Measurements from ENCODE around the gene NUCB1.
"Not testable (repeated sequence)": the region's sequence is repeated elsewhere in the genome, so short reads cannot be mapped to it uniquely, and the experiment has no call there.

NUCB1 gene

GRCh38 chr19:48887861-48888612 is 12.1 kb upstream of the NUCB1 start:
- Histone ChIP-seq H3K4me3 (ENCODE audit: low read depth in 1 of 2, low read length in 2 of 2) (no peak overlapping the region), H3K27ac (ENCODE audit: low read depth, low read length) (no peak overlapping the region), H3K4me1 (ENCODE audit: control insufficient read depth in 1 of 2, insufficient read depth in 2 of 2, low read length in 2 of 2) (no peaks in the 10 kb centered on the region), H3K36me3 (ENCODE audit: control insufficient read depth in 1 of 2, insufficient read depth in 2 of 2, low read length in 2 of 2) (no peaks in the 10 kb centered on the region), H3K9ac (ENCODE audit: low read depth in 1 of 2, low read length in 2 of 2) (no peak overlapping the region), H3K27me3 (ENCODE audit: control insufficient read depth in 1 of 2, insufficient read depth in 2 of 2, low read length in 2 of 2) (no peaks in the 10 kb centered on the region), H3K9me3 (ENCODE audit: control insufficient read depth in 1 of 2, low read length in 2 of 2) (no peaks in the 10 kb centered on the region)

GRCh38 chr19:48889496-48889895 is 10.6 kb upstream of the NUCB1 start:
- H3K27me3 ChIP-seq (ENCODE audit: control insufficient read depth in 1 of 2, insufficient read depth in 2 of 2, low read length in 2 of 2); H3K27ac ChIP-seq (ENCODE audit: low read depth, low read length); H3K9me3 ChIP-seq (ENCODE audit: control insufficient read depth in 1 of 2, low read length in 2 of 2); H3K9ac ChIP-seq (ENCODE audit: low read depth in 1 of 2, low read length in 2 of 2); H3K4me3 ChIP-seq (ENCODE audit: low read depth in 1 of 2, low read length in 2 of 2); H3K4me1 ChIP-seq (ENCODE audit: control insufficient read depth in 1 of 2, insufficient read depth in 2 of 2, low read length in 2 of 2); H3K36me3 ChIP-seq (ENCODE audit: control insufficient read depth in 1 of 2, insufficient read depth in 2 of 2, low read length in 2 of 2): not testable (repeated sequence)

- no peaks in the 10 kb centered on the region for H3K9me3 ChIP-seq (ENCODE audit: control insufficient read depth in 1 of 2, low read length in 2 of 2)
Observed at GRCh38 chr19:48890551-48890950, 9.6 kb upstream of the NUCB1 start.

GRCh38 chr19:48895226-48895625 is 4.9 kb upstream of the NUCB1 start:
- Histone ChIP-seq H3K4me1 (ENCODE audit: control insufficient read depth in 1 of 2, insufficient read depth in 2 of 2, low read length in 2 of 2) (no peaks in the 10 kb centered on the region), H3K4me3 (ENCODE audit: low read depth in 1 of 2, low read length in 2 of 2) (no peak overlapping the region), H3K9me3 (ENCODE audit: control insufficient read depth in 1 of 2, low read length in 2 of 2) (no peaks in the 10 kb centered on the region), H3K9ac (ENCODE audit: low read depth in 1 of 2, low read length in 2 of 2) (no peak overlapping the region), H3K27me3 (ENCODE audit: control insufficient read depth in 1 of 2, insufficient read depth in 2 of 2, low read length in 2 of 2) (no peaks in the 10 kb centered on the region), H3K36me3 (ENCODE audit: control insufficient read depth in 1 of 2, insufficient read depth in 2 of 2, low read length in 2 of 2) (no peaks in the 10 kb centered on the region), H3K27ac (ENCODE audit: low read depth, low read length) (no peak overlapping the region)

More at GRCh38 chr19:48890551-48890950, 9.6 kb upstream of the NUCB1 start:
- no peak overlapping the region for H3K27ac ChIP-seq (ENCODE audit: low read depth, low read length)
- H3K9ac ChIP-seq (ENCODE audit: low read depth in 1 of 2, low read length in 2 of 2), result no peak overlapping the region
- H3K27me3 ChIP-seq (ENCODE audit: control insufficient read depth in 1 of 2, insufficient read depth in 2 of 2, low read length in 2 of 2), result no peaks in the 10 kb centered on the region
- H3K36me3 ChIP-seq (ENCODE audit: control insufficient read depth in 1 of 2, insufficient read depth in 2 of 2, low read length in 2 of 2), result no peaks in the 10 kb centered on the region
- no peaks in the 10 kb centered on the region for H3K4me1 ChIP-seq (ENCODE audit: control insufficient read depth in 1 of 2, insufficient read depth in 2 of 2, low read length in 2 of 2)
- no peak overlapping the region for H3K4me3 ChIP-seq (ENCODE audit: low read depth in 1 of 2, low read length in 2 of 2)

- peak overlapping the region in 1 of 2 donors; percentile 1 for H3K4me3 ChIP-seq (ENCODE audit: low read depth in 1 of 2, low read length in 2 of 2)
- H3K9ac ChIP-seq (ENCODE audit: low read depth in 1 of 2, low read length in 2 of 2), result no peak overlapping the region
- no peaks in the 10 kb centered on the region for H3K36me3 ChIP-seq (ENCODE audit: control insufficient read depth in 1 of 2, insufficient read depth in 2 of 2, low read length in 2 of 2)
- H3K9me3 ChIP-seq (ENCODE audit: control insufficient read depth in 1 of 2, low read length in 2 of 2), result no peaks in the 10 kb centered on the region
- peaks cover 1 to 7% of the 10 kb centered on the region in 2 donors for H3K4me1 ChIP-seq (ENCODE audit: control insufficient read depth in 1 of 2, insufficient read depth in 2 of 2, low read length in 2 of 2)
- H3K27ac ChIP-seq (ENCODE audit: low read depth, low read length), result no peak overlapping the region
- no peaks in the 10 kb centered on the region for H3K27me3 ChIP-seq (ENCODE audit: control insufficient read depth in 1 of 2, insufficient read depth in 2 of 2, low read length in 2 of 2)
Observed at GRCh38 chr19:48896191-48896720, 3.9 kb upstream of the NUCB1 start.

- Histone ChIP-seq H3K9me3 (ENCODE audit: control insufficient read depth in 1 of 2, low read length in 2 of 2) (no peaks in the 10 kb centered on the region), H3K4me3 (ENCODE audit: low read depth in 1 of 2, low read length in 2 of 2) (no peak overlapping the region), H3K9ac (ENCODE audit: low read depth in 1 of 2, low read length in 2 of 2) (no peak overlapping the region), H3K27me3 (ENCODE audit: control insufficient read depth in 1 of 2, insufficient read depth in 2 of 2, low read length in 2 of 2) (no peaks in the 10 kb centered on the region), H3K27ac (ENCODE audit: low read depth, low read length) (no peak overlapping the region), H3K4me1 (ENCODE audit: control insufficient read depth in 1 of 2, insufficient read depth in 2 of 2, low read length in 2 of 2) (peaks cover 8 to 15% of the 10 kb centered on the region in 2 donors), H3K36me3 (ENCODE audit: control insufficient read depth in 1 of 2, insufficient read depth in 2 of 2, low read length in 2 of 2) (peaks cover 0 to 4% of the 10 kb centered on the region in 2 donors)
Observed at GRCh38 chr19:48897181-48897580, 2.9 kb upstream of the NUCB1 start.

- H3K27ac ChIP-seq (ENCODE audit: low read depth, low read length); H3K27me3 ChIP-seq (ENCODE audit: control insufficient read depth in 1 of 2, insufficient read depth in 2 of 2, low read length in 2 of 2); H3K9ac ChIP-seq (ENCODE audit: low read depth in 1 of 2, low read length in 2 of 2); H3K9me3 ChIP-seq (ENCODE audit: control insufficient read depth in 1 of 2, low read length in 2 of 2); H3K36me3 ChIP-seq (ENCODE audit: control insufficient read depth in 1 of 2, insufficient read depth in 2 of 2, low read length in 2 of 2): not testable (repeated sequence)
- peaks cover 8 to 15% of the 10 kb centered on the region in 2 donors for H3K4me1 ChIP-seq (ENCODE audit: control insufficient read depth in 1 of 2, insufficient read depth in 2 of 2, low read length in 2 of 2)
- H3K4me3 ChIP-seq (ENCODE audit: low read depth in 1 of 2, low read length in 2 of 2), result peak overlapping the region in 1 of 2 donors; percentile 94
Observed at GRCh38 chr19:48899386-48899749, 744 bp upstream of the NUCB1 start.

GRCh38 chr19:48900477-48901406 is 630 bp downstream of the NUCB1 start:
- Histone ChIP-seq H3K36me3 (ENCODE audit: control insufficient read depth in 1 of 2, insufficient read depth in 2 of 2, low read length in 2 of 2) (peaks cover 12 to 21% of the 10 kb centered on the region in 2 donors), H3K4me3 (ENCODE audit: low read depth in 1 of 2, low read length in 2 of 2) (peak overlapping the region; percentile 87 to 94), H3K9ac (ENCODE audit: low read depth in 1 of 2, low read length in 2 of 2) (peak overlapping the region; percentile 94 to 98), H3K27me3 (ENCODE audit: control insufficient read depth in 1 of 2, insufficient read depth in 2 of 2, low read length in 2 of 2) (no peaks in the 10 kb centered on the region), H3K4me1 (ENCODE audit: control insufficient read depth in 1 of 2, insufficient read depth in 2 of 2, low read length in 2 of 2) (peaks cover 8 to 15% of the 10 kb centered on the region in 2 donors), H3K9me3 (ENCODE audit: control insufficient read depth in 1 of 2, low read length in 2 of 2) (no peaks in the 10 kb centered on the region), H3K27ac (ENCODE audit: low read depth, low read length) (peak overlapping the region; percentile 82)

GRCh38 chr19:48902291-48902690 is 2.2 kb downstream of the NUCB1 start:
- H3K4me3 ChIP-seq (ENCODE audit: low read depth in 1 of 2, low read length in 2 of 2); H3K27ac ChIP-seq (ENCODE audit: low read depth, low read length); H3K9ac ChIP-seq (ENCODE audit: low read depth in 1 of 2, low read length in 2 of 2); H3K27me3 ChIP-seq (ENCODE audit: control insufficient read depth in 1 of 2, insufficient read depth in 2 of 2, low read length in 2 of 2); H3K9me3 ChIP-seq (ENCODE audit: control insufficient read depth in 1 of 2, low read length in 2 of 2): not testable (repeated sequence)
- Histone ChIP-seq H3K4me1 (ENCODE audit: control insufficient read depth in 1 of 2, insufficient read depth in 2 of 2, low read length in 2 of 2) (peaks cover 8 to 15% of the 10 kb centered on the region in 2 donors), H3K36me3 (ENCODE audit: control insufficient read depth in 1 of 2, insufficient read depth in 2 of 2, low read length in 2 of 2) (peaks cover 12 to 26% of the 10 kb centered on the region in 2 donors)

GRCh38 chr19:48903788-48904187 is 3.7 kb downstream of the NUCB1 start:
- H3K27ac ChIP-seq (ENCODE audit: low read depth, low read length); H3K9ac ChIP-seq (ENCODE audit: low read depth in 1 of 2, low read length in 2 of 2); H3K4me3 ChIP-seq (ENCODE audit: low read depth in 1 of 2, low read length in 2 of 2); H3K27me3 ChIP-seq (ENCODE audit: control insufficient read depth in 1 of 2, insufficient read depth in 2 of 2, low read length in 2 of 2); H3K9me3 ChIP-seq (ENCODE audit: control insufficient read depth in 1 of 2, low read length in 2 of 2): not testable (repeated sequence)
- H3K36me3 ChIP-seq (ENCODE audit: control insufficient read depth in 1 of 2, insufficient read depth in 2 of 2, low read length in 2 of 2), result peaks cover 16 to 35% of the 10 kb centered on the region in 2 donors
- peaks cover 18 to 21% of the 10 kb centered on the region in 2 donors for H3K4me1 ChIP-seq (ENCODE audit: control insufficient read depth in 1 of 2, insufficient read depth in 2 of 2, low read length in 2 of 2)

All from duodenal mucosa (tissue), 2 donors.